ENCODE measurements around the gene THPO.

Gene THPO

GRCh38 chr3:184327171-184327570 lies 50.8 kb downstream of the THPO start:
- DNase-seq, result no peak

- DNase-seq, result no peak
Observed at GRCh38 chr3:184325715-184326369, 52.2 kb downstream of the THPO start.

GRCh38 chr3:184325269-184325668 lies 52.7 kb downstream of the THPO start:
- no peak for DNase-seq

GRCh38 chr3:184323696-184324095 lies 54.3 kb downstream of the THPO start:
- DNase-seq, result no peak

DNA sequence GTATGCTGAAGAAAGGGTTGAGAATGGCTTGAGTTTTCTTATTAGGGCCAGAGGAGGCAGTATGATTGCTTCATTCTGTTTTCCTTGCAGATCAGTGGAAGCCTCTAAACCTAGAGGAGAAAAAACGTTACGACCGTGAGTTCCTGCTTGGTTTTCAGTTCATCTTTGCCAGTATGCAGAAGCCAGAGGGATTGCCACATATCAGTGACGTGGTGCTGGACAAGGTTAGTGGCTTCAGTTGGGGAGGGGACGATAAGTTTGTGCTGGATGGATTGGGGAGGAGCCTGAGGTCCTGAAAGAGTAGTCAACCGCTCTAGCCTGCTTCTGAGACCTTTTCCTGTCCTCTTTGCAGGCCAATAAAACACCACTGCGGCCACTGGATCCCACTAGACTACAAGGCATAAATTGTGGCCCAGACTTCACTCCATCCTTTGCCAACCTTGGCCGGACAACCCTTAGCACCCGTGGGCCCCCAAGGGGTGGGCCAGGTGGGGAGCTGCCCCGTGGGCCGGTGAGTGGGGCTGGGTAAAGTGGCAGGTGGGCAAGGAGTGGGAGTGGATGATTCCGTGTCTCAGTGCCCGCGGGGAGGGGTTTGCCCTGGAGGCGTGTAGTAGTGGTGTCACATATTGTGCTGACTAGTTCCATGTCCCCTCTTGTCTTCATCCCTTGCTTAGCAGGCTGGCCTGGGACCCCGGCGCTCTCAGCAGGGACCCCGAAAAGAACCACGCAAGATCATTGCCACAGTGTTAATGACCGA lies 55.1 kb downstream of the THPO start:
- no peak for DNase-seq
